Measurements from ENCODE around the gene EPHB6.

The EPHB6 gene

DNA sequence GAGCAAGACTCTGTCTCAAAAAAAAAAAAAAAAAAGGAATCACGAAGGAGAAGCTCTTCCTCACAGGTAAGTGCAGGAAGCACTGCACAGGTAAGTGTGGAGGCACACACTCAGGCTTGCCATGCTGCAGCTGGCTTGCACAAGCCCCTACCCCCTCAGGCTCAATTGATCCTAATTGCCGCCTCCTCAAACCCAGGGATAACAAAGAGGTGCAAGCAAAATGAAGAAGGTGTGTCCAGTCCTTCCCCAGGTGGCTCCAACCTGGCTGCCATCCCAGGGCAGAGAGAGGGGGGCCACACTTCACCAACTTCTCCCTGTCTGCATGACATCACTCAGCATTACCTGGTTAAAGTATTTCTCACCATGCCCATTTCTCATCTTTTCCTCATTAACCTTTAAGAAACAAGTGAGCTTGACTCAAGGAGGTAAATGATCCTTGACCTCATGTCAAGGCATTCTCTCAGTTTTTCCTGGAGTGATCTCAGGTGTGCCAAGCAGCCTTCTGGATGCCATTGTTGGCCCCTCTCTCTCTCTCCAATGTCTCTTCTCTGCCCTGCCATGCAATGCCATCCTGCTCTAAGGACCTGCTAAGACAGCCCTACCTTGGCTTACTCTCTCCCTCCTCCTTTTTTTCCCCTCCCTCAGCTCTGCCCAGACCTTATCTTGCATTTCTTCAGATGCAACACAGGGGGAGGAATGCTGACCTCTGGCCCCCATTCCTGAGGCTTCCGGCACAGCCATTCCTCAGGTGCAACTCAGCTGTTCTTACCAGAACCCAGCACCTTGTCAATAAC, 43.7 kb downstream of the EPHB6 start:
- DNase-seq = no peak

GRCh38 chr7:142899661-142900060, 44.8 kb downstream of the EPHB6 start:
- DNase-seq = no peak

DNA sequence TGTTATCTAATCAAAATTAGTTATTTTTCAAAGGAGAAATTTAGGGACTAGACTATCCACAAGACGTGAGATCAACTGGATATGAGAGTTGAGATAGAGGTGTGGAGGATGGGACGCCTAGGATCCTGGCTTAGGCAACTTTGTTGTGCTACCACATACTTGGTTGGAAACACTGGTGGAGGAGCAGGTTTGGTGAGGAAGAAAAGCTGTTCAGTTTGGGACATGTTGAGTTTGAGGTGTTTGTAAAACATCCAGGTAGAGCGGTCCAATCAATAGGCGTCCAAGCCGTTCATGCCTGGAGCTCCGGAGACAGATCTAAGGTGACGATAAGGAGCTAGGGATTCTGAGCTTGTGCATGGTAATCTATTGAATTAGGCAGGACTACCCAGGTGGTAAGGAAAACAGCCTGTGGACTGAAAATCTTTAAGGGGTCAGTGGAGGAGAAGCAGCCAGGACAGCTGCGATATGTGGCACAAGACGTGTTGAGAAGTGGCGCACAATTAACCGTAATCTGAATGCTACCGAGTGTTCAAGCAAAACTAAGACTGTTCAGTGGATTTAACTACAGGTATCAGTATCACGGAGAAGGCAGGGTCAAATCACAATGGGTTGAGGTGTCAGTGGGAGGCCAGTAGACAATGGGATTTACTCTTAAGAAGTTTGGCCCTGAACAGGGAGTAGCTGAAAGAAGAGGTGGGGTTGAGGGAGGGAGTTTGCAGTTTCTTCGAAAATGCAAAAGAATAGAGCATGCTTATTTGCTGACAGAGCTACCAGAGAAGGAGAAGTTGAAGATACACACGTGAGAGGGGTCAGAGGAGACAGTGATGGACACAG, 46.8 kb downstream of the EPHB6 start:
- DNase-seq = no peak

DNA sequence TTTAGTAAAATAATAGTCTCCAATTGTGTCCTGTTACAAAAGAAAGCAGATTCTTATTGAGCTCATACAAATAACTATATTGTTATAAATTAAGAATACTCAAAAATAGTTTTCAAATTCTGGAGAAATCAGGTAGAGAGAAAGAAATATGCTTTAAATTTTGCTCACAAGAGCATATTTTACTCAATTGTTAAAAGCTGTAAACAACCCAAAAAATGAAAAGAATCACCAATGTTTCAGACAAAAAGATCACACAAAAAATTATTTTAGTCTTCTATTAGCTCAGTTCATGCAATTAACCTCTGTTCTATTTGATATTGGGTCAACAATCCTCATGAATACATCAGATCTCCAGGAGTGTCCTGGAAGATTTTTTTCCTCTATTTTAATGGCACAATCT, 49.3 kb downstream of the EPHB6 start:
- no peak for DNase-seq

DNA sequence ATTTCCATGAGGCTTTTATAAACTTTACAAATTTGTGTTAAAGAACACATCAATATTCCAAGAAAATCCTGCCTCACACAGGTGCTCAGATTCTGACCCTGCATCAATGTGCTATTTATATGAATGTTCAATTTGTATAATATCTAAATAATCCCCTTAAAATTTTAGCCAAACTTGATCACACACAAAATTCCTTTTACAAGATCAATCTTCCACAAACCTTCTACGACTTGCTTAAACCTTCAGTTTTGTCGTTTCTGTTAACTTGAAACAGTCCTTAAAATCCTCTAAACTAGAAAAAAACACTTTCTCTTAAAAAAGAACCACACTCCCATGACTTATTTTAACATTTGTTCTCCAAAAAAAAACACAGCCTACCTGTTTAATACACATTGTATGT, 50.9 kb downstream of the EPHB6 start:
- no peak for DNase-seq

- no peak for DNase-seq
These were observed 51.8 kb downstream of the EPHB6 start for GRCh38 chr7:142906643-142907042.

DNA sequence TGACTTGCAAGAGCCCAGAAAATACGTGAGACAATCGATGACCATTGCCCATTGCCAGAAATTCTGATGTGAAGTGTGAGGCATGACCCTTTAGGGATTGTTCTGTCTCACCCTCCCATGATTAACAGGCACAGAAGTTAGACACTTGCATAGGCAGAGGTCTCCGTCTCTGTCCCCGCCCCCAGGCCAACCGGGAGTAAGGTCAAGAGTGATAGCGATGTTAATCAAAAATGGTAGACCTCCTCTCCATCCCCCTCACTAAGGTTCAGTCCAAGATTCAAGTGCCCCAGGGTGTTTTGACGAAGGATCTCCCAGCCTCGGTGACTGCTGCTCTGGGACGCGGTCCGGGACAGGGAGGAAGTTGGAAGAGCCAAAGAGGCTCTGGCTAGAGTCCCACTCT, 53.4 kb downstream of the EPHB6 start:
- DNase-seq = no peak

- peak in 1 of 2 experiments; percentile 19 for DNase-seq
These were observed 54.3 kb downstream of the EPHB6 start for GRCh38 chr7:142908921-142909890.

DNA sequence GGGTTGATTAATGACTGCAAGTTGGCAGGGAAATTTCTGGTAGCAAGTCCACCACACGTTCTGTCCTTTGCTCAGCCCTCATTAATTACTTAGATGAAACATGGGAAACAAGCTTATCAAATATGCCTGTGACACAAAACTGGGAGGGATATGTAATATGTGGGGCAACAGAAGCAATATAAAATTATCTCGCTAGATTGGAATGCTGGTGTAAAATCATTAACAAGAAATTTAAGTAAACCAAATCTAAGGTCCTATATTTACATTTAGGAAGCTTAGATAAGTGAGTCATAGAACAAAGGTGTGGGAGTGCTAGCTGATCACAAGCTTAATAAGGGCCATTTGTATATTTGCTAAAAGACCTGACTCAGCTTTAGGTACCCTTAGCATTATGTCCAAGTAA, 55.2 kb downstream of the EPHB6 start:
- no peak for DNase-seq

DNA sequence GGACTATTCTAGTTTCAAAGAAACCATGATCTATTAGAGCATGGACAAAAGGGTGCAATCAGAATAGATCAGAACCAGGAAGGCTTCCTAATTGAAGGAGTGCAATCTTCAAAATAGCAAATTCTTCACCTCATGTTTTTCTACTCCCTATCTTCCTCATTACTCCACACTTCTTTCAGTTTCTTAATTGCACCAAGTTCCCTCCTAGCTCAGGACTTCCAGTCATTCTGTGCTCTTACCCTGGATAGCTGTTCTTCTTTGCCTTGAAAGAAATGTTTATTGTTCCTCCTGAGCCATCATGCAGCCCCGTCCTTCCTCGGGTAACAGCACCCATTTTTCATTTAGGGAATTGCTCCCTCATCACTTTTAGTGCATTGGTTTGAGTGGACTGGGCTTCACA, 55.6 kb downstream of the EPHB6 start:
- no peak for DNase-seq

DNA sequence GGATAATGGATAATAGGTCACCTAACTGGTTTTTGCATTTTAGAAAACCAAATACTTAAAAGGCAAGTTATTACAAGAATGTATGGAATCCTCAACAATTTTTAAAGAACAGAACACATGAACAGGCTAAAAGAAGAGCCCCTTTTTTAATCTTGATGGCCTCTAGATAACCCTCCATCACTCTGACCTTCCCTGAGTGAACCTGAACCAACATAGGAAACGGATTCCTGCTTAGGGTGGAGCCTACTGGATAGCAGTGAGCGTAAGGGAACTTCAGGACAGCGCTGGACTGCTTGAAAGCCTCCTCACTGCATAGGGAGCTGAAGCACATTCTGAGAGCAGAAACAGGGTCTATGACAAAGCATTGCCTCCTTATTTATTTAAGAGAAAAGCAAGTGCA, 58.2 kb downstream of the EPHB6 start:
- no peak for DNase-seq

DNA sequence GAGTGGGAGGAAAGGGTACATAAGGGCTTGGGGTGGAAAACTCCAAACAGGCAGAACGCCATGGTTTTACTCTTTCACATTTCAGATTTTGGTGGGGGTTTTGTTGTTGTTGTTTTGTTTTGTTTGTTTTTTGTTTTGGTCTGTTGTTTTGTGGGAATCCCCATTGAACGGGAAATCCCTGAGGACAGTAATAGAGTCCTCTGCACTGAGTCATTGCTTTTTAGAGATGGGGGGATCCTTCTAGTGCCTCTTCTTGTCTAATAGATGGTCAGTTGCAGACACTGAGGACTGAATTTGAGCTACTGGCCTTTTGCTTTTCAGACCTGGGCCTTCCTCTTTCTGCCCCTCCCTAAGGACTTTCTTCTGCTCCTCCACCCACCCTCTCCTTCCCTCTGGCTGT, 58.7 kb downstream of the EPHB6 start:
- no peak for DNase-seq

DNA sequence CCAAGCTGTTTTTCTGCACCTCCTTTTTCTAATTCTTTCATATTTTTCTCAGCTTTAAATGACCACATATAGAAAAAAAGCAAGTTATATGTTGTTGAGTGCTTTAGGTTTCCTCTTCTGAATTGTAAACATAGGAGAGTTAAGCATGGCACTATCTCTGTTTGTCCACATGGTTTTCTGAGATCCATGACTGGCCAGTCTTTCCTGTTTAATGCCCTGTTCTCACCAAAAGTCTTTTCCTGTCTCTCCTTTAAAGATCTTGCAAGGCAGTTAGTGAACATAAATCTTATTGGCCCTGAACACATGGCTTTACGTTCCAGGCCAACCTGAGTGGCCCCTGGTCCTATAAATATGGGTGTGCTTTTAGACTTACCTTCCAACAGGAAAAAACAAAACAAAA, 59.2 kb downstream of the EPHB6 start:
- DNase-seq = no peak

- DNase-seq = no peak
These were observed 60.4 kb downstream of the EPHB6 start for GRCh38 chr7:142915315-142915714.

GRCh38 chr7:142916508-142916907, 61.6 kb downstream of the EPHB6 start:
- DNase-seq = no peak

GRCh38 chr7:142917447-142917846, 62.6 kb downstream of the EPHB6 start:
- DNase-seq = no peak

GRCh38 chr7:142918901-142919300, 64.0 kb downstream of the EPHB6 start:
- no peak for DNase-seq

DNA sequence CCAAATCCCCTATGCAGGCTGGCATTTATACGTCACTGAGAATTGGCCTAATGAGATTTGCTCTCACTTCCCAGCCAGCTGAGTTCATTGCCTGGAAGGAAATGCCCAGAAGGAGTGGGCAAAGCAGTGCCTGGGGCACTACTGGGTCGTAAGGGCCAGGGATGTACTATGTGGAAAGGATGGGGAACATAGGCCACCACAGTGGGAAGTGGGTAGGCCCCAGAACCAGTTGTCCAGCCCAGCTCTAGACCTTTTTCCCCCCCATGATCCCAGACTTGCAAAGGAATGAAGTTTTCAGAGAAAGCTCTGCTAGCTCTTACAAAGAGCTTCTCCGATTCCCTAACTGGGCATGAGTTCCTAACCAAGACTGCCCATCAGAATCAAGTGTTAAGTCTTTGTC, 64.8 kb downstream of the EPHB6 start:
- DNase-seq = no peak

Data from SW 1271 (cell line).